Cardiac muscle cell (in vitro differentiated cells and primary cell): ENCODE results near the gene TMCC2. TPM values are rescaled to one million over a fixed set of nuclear protein-coding genes. Genes with fewer than 3 reads are reported as not detected.
A peak's percentile ranks its signal among the peaks of the same experiment; 100 is the strongest.

ENCODE experiments used
- DNase-seq, 2 donors: peaks; one replicate each; pipeline versions ENCODE4 v3.0.0 to v3.0.0-alpha.2; 2010 to 2017; ENCODE audit warnings: low read depth in 1 of 2, low spot score in 1 of 2
- H3K27ac ChIP-seq: fragments of 200-600 bp; sonication (generic); 2 replicates; pipeline ENCODE4 v1.5.1; 2016
- H3K27me3 ChIP-seq: fragments of 200-600 bp; sonication (generic); 2 replicates; pipeline ENCODE4 v1.6.0; 2016; ENCODE audit warnings: control low read depth
- H3K36me3 ChIP-seq: fragments of 200-600 bp; sonication (generic); 2 replicates; pipeline ENCODE4 v1.5.1; 2016; ENCODE audit warnings: control low read depth
- H3K4me1 ChIP-seq: fragments of 200-600 bp; sonication (generic); 2 replicates; pipeline ENCODE4 v1.8.1; 2017; ENCODE audit warnings: low read depth, mild to moderate bottlenecking, mixed run types
- H3K4me3 ChIP-seq: fragments of 200-600 bp; sonication (generic); 2 replicates; pipeline ENCODE4 v1.5.1; 2016; ENCODE audit warnings: mild to moderate bottlenecking
- H3K9me3 ChIP-seq: fragments of 200-600 bp; sonication (generic); 2 replicates; pipeline ENCODE4 v1.5.1; 2017; ENCODE audit warnings: low read depth, mild to moderate bottlenecking, control low read depth
- CTCF ChIP-seq: IDR thresholded peaks from 2 replicates; pipeline ENCODE4 v1.5.1; 2012; ENCODE audit warnings: low read depth, mild to moderate bottlenecking, low read length
- polyA plus RNA-seq: library from polyadenylated mRNA; unstranded; fragments of >200 nt; fragmentation: Nextera tagmentation; extraction: Ambion mirVana; gene quantifications from 2 replicates; pipeline ENCODE4 v1.2.1, GENCODE V29; 2016
- total RNA-seq: library from RNA; depleted of rRNA; stranded (reverse); fragments of >200 nt; gene quantifications from 2 replicates; pipeline ENCODE4 v1.2.3, GENCODE V29; 2016

Gene TMCC2
- total and polyA plus RNA-seq, 2 experiments from 2014 or later = 6.3 to 10.9 TPM

GRCh38 chr1:205247130-205247921, 19.6 kb downstream of the TMCC2 start:
- no peaks in the 10 kb centered on the region for H3K9me3 ChIP-seq
- H3K4me3 ChIP-seq = no peak overlapping the region
- DNase-seq = peak in 1 of 2 donors; percentile 42
- TF ChIP-seq CTCF = no peak
- no peaks in the 10 kb centered on the region for H3K36me3 ChIP-seq
- H3K4me1 ChIP-seq = peaks cover 15% of the 10 kb centered on the region
- peaks cover 29% of the 10 kb centered on the region for H3K27me3 ChIP-seq
- no peak overlapping the region for H3K27ac ChIP-seq

- DNase-seq = peak; percentile 62 to 68
- peak overlapping the region; percentile 51 for H3K27ac ChIP-seq
These were observed 21.3 kb downstream of the TMCC2 start for GRCh38 chr1:205248793-205249601.

GRCh38 chr1:205249651-205250050, 21.9 kb downstream of the TMCC2 start:
- no peak for TF ChIP-seq CTCF
- Histone ChIP-seq H3K4me3 (no peak overlapping the region), H3K4me1 (peaks cover 15% of the 10 kb centered on the region), H3K27ac (peak overlapping the region; percentile 51), H3K36me3 (no peaks in the 10 kb centered on the region), H3K9me3 (no peaks in the 10 kb centered on the region), H3K27me3 (peaks cover 40% of the 10 kb centered on the region)
- DNase-seq = no peak

More at GRCh38 chr1:205248793-205249601, 21.3 kb downstream of the TMCC2 start:
- peaks cover 38% of the 10 kb centered on the region for H3K27me3 ChIP-seq
- no peaks in the 10 kb centered on the region for H3K9me3 ChIP-seq
- no peaks in the 10 kb centered on the region for H3K36me3 ChIP-seq
- no peak overlapping the region for H3K4me3 ChIP-seq
- H3K4me1 ChIP-seq = peaks cover 15% of the 10 kb centered on the region
- no peak for TF ChIP-seq CTCF

- peaks cover 15% of the 10 kb centered on the region for H3K4me1 ChIP-seq
- H3K9me3 ChIP-seq = no peaks in the 10 kb centered on the region
- H3K27me3 ChIP-seq = peaks cover 38% of the 10 kb centered on the region
- no peak overlapping the region for H3K27ac ChIP-seq
- no peak for TF ChIP-seq CTCF
- no peak for DNase-seq
- H3K4me3 ChIP-seq = no peak overlapping the region
- H3K36me3 ChIP-seq = no peaks in the 10 kb centered on the region
These were observed 23.0 kb downstream of the TMCC2 start for GRCh38 chr1:205250699-205251098.

- no peak overlapping the region for H3K4me3 ChIP-seq
- H3K36me3 ChIP-seq = no peaks in the 10 kb centered on the region
- H3K27me3 ChIP-seq = peaks cover 38% of the 10 kb centered on the region
- no peaks in the 10 kb centered on the region for H3K9me3 ChIP-seq
- no peak for DNase-seq
- peaks cover 19% of the 10 kb centered on the region for H3K4me1 ChIP-seq
- TF ChIP-seq CTCF = no peak
- no peak overlapping the region for H3K27ac ChIP-seq
These were observed 23.8 kb downstream of the TMCC2 start for GRCh38 chr1:205251576-205251975.
